Left ventricle myocardium inferior (tissue), 1 donor: ENCODE measurements around the gene ALG2. TPM values are rescaled to one million over a fixed set of nuclear protein-coding genes. Genes with fewer than 3 reads are reported as not detected.

Experiments
- DNase-seq: peaks from one replicate; pipeline ENCODE4 v3.0.0-alpha.2; 2020
- H3K27ac ChIP-seq: fragments of 200-600 bp; replicated peaks from 2 replicates; pipeline ENCODE4 v1.8.0; 2021
- H3K27me3 ChIP-seq: fragments of 200-600 bp; 2 replicates; pipeline ENCODE4 v1.8.0; 2021; ENCODE audit warnings: low read depth
- H3K36me3 ChIP-seq: fragments of 200-600 bp; 2 replicates; pipeline ENCODE4 v1.8.0; 2021
- H3K4me1 ChIP-seq: fragments of 200-600 bp; 2 replicates; pipeline ENCODE4 v1.8.0; 2021
- H3K4me3 ChIP-seq: fragments of 200-600 bp; 2 replicates; pipeline ENCODE4 v1.8.0; 2021; ENCODE audit warnings: mild to moderate bottlenecking, moderate library complexity
- H3K9me3 ChIP-seq: fragments of 200-600 bp; replicated peaks from 2 replicates; pipeline ENCODE4 v1.8.0; 2021
- CTCF ChIP-seq: fragments of 200-600 bp; IDR thresholded peaks from 2 replicates; pipeline ENCODE4 v1.8.0; 2021; ENCODE audit warnings: antibody characterized with exemption, mild to moderate bottlenecking, borderline replicate concordance
- intact Hi-C: fragments of 100-400 bp; cut with micrococcal nuclease; formaldehyde crosslinking; loops from one replicate; pipeline ENCODE4 v1.11.0; 2022
- total RNA-seq: library from RNA; stranded (reverse); fragmentation: NEBNext Ultra II Directional; extraction: Animal tissue kit (Norgen Biotek cat#: 25700); gene quantifications from one replicate; pipeline ENCODE4 v1.2.1, GENCODE V29; 2021
- donor health status: DM: no; HTN: yes; CAD: no; lungs with severe emphysema.

The ALG2 gene
- total RNA-seq, 1 donor from 2014 or later, result 14.8 TPM

- peaks cover 45% of the 10 kb centered on the region for H3K4me1 ChIP-seq
- H3K9me3 ChIP-seq, result no peaks in the 10 kb centered on the region
- no peak for DNase-seq
- intact Hi-C loops, result no loop called here
- no peak overlapping the region for H3K4me3 ChIP-seq
- H3K27ac ChIP-seq, result no peak overlapping the region
- no peaks in the 10 kb centered on the region for H3K27me3 ChIP-seq
- no peak for TF ChIP-seq CTCF
- peaks cover 16% of the 10 kb centered on the region for H3K36me3 ChIP-seq
Observed at GRCh38 chr9:99237356-99237755, 15.6 kb upstream of the ALG2 start.

GRCh38 chr9:99235926-99236634 is 14.3 kb upstream of the ALG2 start:
- DNase-seq, result no peak
- Histone ChIP-seq H3K4me3 (no peak overlapping the region), H3K27ac (no peak overlapping the region), H3K4me1 (peaks cover 43% of the 10 kb centered on the region), H3K27me3 (no peaks in the 10 kb centered on the region), H3K9me3 (no peaks in the 10 kb centered on the region), H3K36me3 (peaks cover 28% of the 10 kb centered on the region)
- intact Hi-C loops, result no loop called here
- TF ChIP-seq CTCF, result no peak

GRCh38 chr9:99235069-99235468 is 13.3 kb upstream of the ALG2 start:
- Histone ChIP-seq H3K4me3 (no peak overlapping the region), H3K27ac (peak overlapping the region; percentile 33), H3K4me1 (peaks cover 34% of the 10 kb centered on the region), H3K27me3 (no peaks in the 10 kb centered on the region), H3K9me3 (no peaks in the 10 kb centered on the region), H3K36me3 (peaks cover 39% of the 10 kb centered on the region)
- intact Hi-C loops, result no loop called here
- TF ChIP-seq CTCF, result no peak
- no peak for DNase-seq

GRCh38 chr9:99234618-99235017 is 12.9 kb upstream of the ALG2 start:
- Histone ChIP-seq H3K4me3 (no peak overlapping the region), H3K9me3 (no peaks in the 10 kb centered on the region), H3K4me1 (peaks cover 30% of the 10 kb centered on the region), H3K36me3 (peaks cover 43% of the 10 kb centered on the region), H3K27ac (peak overlapping the region; percentile 33), H3K27me3 (no peaks in the 10 kb centered on the region)
- no peak for DNase-seq
- TF ChIP-seq CTCF, result no peak
- intact Hi-C loops, result no loop called here

GRCh38 chr9:99231711-99232110 is 10.0 kb upstream of the ALG2 start:
- Histone ChIP-seq H3K27me3 (no peaks in the 10 kb centered on the region), H3K9me3 (no peaks in the 10 kb centered on the region), H3K4me3 (no peak overlapping the region), H3K27ac (no peak overlapping the region), H3K4me1 (peaks cover 22% of the 10 kb centered on the region), H3K36me3 (peaks cover 68% of the 10 kb centered on the region)
- intact Hi-C loops, result no loop called here
- DNase-seq, result no peak
- peak; percentile 63 for TF ChIP-seq CTCF
